Vagina (tissue), 2 donors: Measurements from ENCODE around the gene GSTT4.
"Not testable (repeated sequence)": the region's sequence is repeated elsewhere in the genome, so short reads cannot be mapped to it uniquely, and the experiment has no call there.

Experiments
- CTCF ChIP-seq, 3 experiments: fragments of 450-650 bp in 2 of 3; fragments of 200-600 bp in 1 of 3; sonication (generic) in 1 of 3; IDR thresholded peaks; one replicate each; pipeline ENCODE4 v1.5.1; 2017 to 2019; ENCODE audit warnings: antibody characterized with exemption in 3 of 3, mild to moderate bottlenecking in 2 of 3, moderate library complexity in 2 of 3
- POLR2A ChIP-seq, 2 donors: fragments of 450-650 bp; IDR thresholded peaks; one replicate each; pipeline ENCODE4 v1.6.1; 2017; ENCODE audit warnings: antibody characterized with exemption in 2 of 2, mild to moderate bottlenecking in 2 of 2, moderate library complexity in 2 of 2

- TF ChIP-seq CTCF, POLR2A (IDR thresholded peaks at IDR 0.05): not testable (repeated sequence)
Observed at GRCh38 chr22:23949764-23950163, 55.5 kb downstream of the GSTT4 start.
